Suprapubic skin (tissue), 4 donors: ENCODE results near the gene RFX5. TPM values are rescaled to one million over a fixed set of nuclear protein-coding genes. Genes with fewer than 3 reads are reported as not detected.

Experiments used
- DNase-seq, 2 donors: peaks; one replicate each; pipeline ENCODE4 v3.0.0-alpha.2; 2019; ENCODE audit warnings: low spot score in 2 of 2
- H3K27ac ChIP-seq: fragments of 200-600 bp; sonication (generic); one replicate; pipeline ENCODE4 v1.5.1; 2019
- H3K27me3 ChIP-seq: fragments of 200-600 bp; sonication (generic); one replicate; pipeline ENCODE4 v1.5.1; 2019
- H3K36me3 ChIP-seq: fragments of 200-600 bp; sonication (generic); one replicate; pipeline ENCODE4 v1.5.1; 2019
- H3K4me1 ChIP-seq: fragments of 200-600 bp; sonication (generic); one replicate; pipeline ENCODE4 v1.5.1; 2019
- H3K4me3 ChIP-seq: fragments of 200-600 bp; sonication (generic); one replicate; pipeline ENCODE4 v1.5.1; 2019; ENCODE audit warnings: mild to moderate bottlenecking
- H3K9me3 ChIP-seq: fragments of 200-600 bp; sonication (generic); one replicate; pipeline ENCODE4 v1.5.1; 2019
- CTCF ChIP-seq, 2 donors: fragments of 200-600 bp in 1 of 2; fragments of 450-650 bp in 1 of 2; sonication (generic) in 1 of 2; IDR thresholded peaks; one replicate each; pipeline ENCODE4 v1.5.1; 2016 to 2019; ENCODE audit warnings: antibody characterized with exemption in 2 of 2, mild to moderate bottlenecking in 1 of 2, moderate library complexity in 1 of 2
- EP300 ChIP-seq: sonication (generic); formaldehyde crosslinking; IDR thresholded peaks from one replicate; pipeline ENCODE4 v1.6.1; 2017; ENCODE audit warnings: antibody characterized with exemption
- POLR2A ChIP-seq, 2 donors: fragments of 450-650 bp; IDR thresholded peaks; one replicate each; pipeline ENCODE4 v1.6.1; 2017; ENCODE audit warnings: antibody characterized with exemption in 2 of 2, mild to moderate bottlenecking in 2 of 2, moderate library complexity in 2 of 2
- POLR2AphosphoS5 ChIP-seq, 3 donors: sonication (generic); formaldehyde crosslinking; IDR thresholded peaks; one replicate each; pipeline ENCODE4 v1.6.1; 2017; ENCODE audit warnings: antibody characterized with exemption in 3 of 3
- WGBS: methylation state at CpG from one replicate; pipeline ENCODE4 v1.1.5; 2018; 5-methylcytosine and 5-hydroxymethylcytosine counted together
- total RNA-seq, 4 donors: library from RNA; depleted of rRNA; stranded (reverse); fragments of >200 nt; gene quantifications; one replicate each; pipeline ENCODE4 v1.1.0, GENCODE V29; 2016

RFX5 gene
- total RNA-seq, 4 donors from 2014 or later, result 18.0 to 22.1 (median 18.5) TPM

- DNase-seq, result no peak
- Histone ChIP-seq H3K4me3 (no peak overlapping the region), H3K36me3 (peaks cover 34% of the 10 kb centered on the region), H3K27me3 (no peaks in the 10 kb centered on the region), H3K9me3 (no peaks in the 10 kb centered on the region), H3K4me1 (peaks cover 28% of the 10 kb centered on the region), H3K27ac (no peak overlapping the region)
- TF ChIP-seq POLR2AphosphoS5 (IDR thresholded peaks at IDR 0.05) (no peak), EP300 (no peak), POLR2A (IDR thresholded peaks at IDR 0.05) (no peak), CTCF (IDR thresholded peaks at IDR 0.05) (no peak)
- WGBS, result 76% methylated on average over 9 of the region's 9 CpGs
Measured at GRCh38 chr1:151343587-151343986, 3.5 kb downstream of the RFX5 start.

- Histone ChIP-seq H3K27ac (no peak overlapping the region), H3K9me3 (no peaks in the 10 kb centered on the region), H3K4me3 (no peak overlapping the region), H3K4me1 (peaks cover 21% of the 10 kb centered on the region), H3K36me3 (peaks cover 34% of the 10 kb centered on the region), H3K27me3 (no peaks in the 10 kb centered on the region)
- no peak for DNase-seq
- WGBS, result 85% methylated on average over 6 of the region's 6 CpGs
- no peak for TF ChIP-seq POLR2AphosphoS5 (IDR thresholded peaks at IDR 0.05)
- TF ChIP-seq EP300, result no peak
- no peak for TF ChIP-seq POLR2A (IDR thresholded peaks at IDR 0.05)
- TF ChIP-seq CTCF (IDR thresholded peaks at IDR 0.05), result no peak
Measured at GRCh38 chr1:151342569-151342968, 4.5 kb downstream of the RFX5 start.

- Histone ChIP-seq H3K27me3 (no peaks in the 10 kb centered on the region), H3K4me3 (no peak overlapping the region), H3K36me3 (peaks cover 34% of the 10 kb centered on the region), H3K27ac (no peak overlapping the region), H3K9me3 (no peaks in the 10 kb centered on the region), H3K4me1 (peaks cover 20% of the 10 kb centered on the region)
- WGBS, result 93% methylated on average over 2 of the region's 2 CpGs
- DNase-seq, result no peak
- TF ChIP-seq CTCF (IDR thresholded peaks at IDR 0.05), result no peak
- no peak for TF ChIP-seq POLR2AphosphoS5 (IDR thresholded peaks at IDR 0.05)
- TF ChIP-seq POLR2A (IDR thresholded peaks at IDR 0.05), result no peak
- no peak for TF ChIP-seq EP300
Measured at GRCh38 chr1:151342021-151342420, 5.0 kb downstream of the RFX5 start.

- DNase-seq, result no peak
- TF ChIP-seq CTCF (IDR thresholded peaks at IDR 0.05) (peak; percentile 60 to 67), POLR2A (IDR thresholded peaks at IDR 0.05) (no peak)
- peaks cover 34% of the 10 kb centered on the region for H3K36me3 ChIP-seq
- 25% methylated on average over 7 of the region's 7 CpGs for WGBS
- H3K27me3 ChIP-seq, result no peaks in the 10 kb centered on the region
- H3K4me3 ChIP-seq, result no peak overlapping the region
- H3K4me1 ChIP-seq, result peaks cover 13% of the 10 kb centered on the region
- H3K27ac ChIP-seq, result no peak overlapping the region
- no peaks in the 10 kb centered on the region for H3K9me3 ChIP-seq
Measured at GRCh38 chr1:151340870-151341754, 5.9 kb downstream of the RFX5 start.

GRCh38 chr1:151336556-151336955 is 10.5 kb downstream of the RFX5 start:
- Histone ChIP-seq H3K27ac (no peak overlapping the region), H3K36me3 (peaks cover under 1% of the 10 kb centered on the region), H3K9me3 (no peaks in the 10 kb centered on the region), H3K4me3 (no peak overlapping the region), H3K27me3 (no peaks in the 10 kb centered on the region), H3K4me1 (peaks cover 8% of the 10 kb centered on the region)
- no peak for DNase-seq
- 92% methylated on average over 3 of the region's 3 CpGs for WGBS
- TF ChIP-seq POLR2AphosphoS5 (IDR thresholded peaks at IDR 0.05) (no peak), EP300 (no peak), POLR2A (IDR thresholded peaks at IDR 0.05) (no peak), CTCF (IDR thresholded peaks at IDR 0.05) (no peak)
